ENCODE data around the gene RPA3. TPM values are rescaled to one million over a fixed set of nuclear protein-coding genes. Genes with fewer than 3 reads are reported as not detected.

Gene RPA3
- total RNA-seq, 1 experiment from 2014 or later: 108 TPM

- H2BK120ac ChIP-seq (ENCODE audit: low read depth, low read length, poor library complexity, severe bottlenecking): no peak overlapping the region
- H3K79me1 ChIP-seq (ENCODE audit: insufficient read depth, low read depth, low read length, poor library complexity, severe bottlenecking): no peaks in the 10 kb centered on the region
- no peaks in the 10 kb centered on the region for H3K36me3 Mint-ChIP-seq (ENCODE audit: insufficient read depth in 1 of 3, low read depth in 3 of 3)
- H3T11ph ChIP-seq (ENCODE audit: low read length): no peak overlapping the region
- no peak overlapping the region for H3K4me3 Mint-ChIP-seq
- no peak overlapping the region for H3K4me2 ChIP-seq (ENCODE audit: insufficient read depth, insufficient read length, low read length)
- H4K91ac ChIP-seq (ENCODE audit: insufficient read length, low read depth, low read length): no peak overlapping the region
- H3K14ac ChIP-seq (ENCODE audit: insufficient read depth, low read length): no peak overlapping the region
- no peak overlapping the region for H2BK12ac ChIP-seq (ENCODE audit: insufficient read length, low read depth, low read length)
- no peak overlapping the region for H2BK15ac ChIP-seq (ENCODE audit: low read depth, low read length)
- H3K4me1 Mint-ChIP-seq: no peaks in the 10 kb centered on the region
- H3K4me1 ChIP-seq (ENCODE audit: insufficient read depth, low read length): no peaks in the 10 kb centered on the region
- H4K20me1 ChIP-seq (ENCODE audit: control insufficient read depth, insufficient read depth, insufficient read length): no peaks in the 10 kb centered on the region
- WGBS (ENCODE audit: extremely low coverage, insufficient read length, low lambda C conversion rate): no CpG with 5 or more reads among the region's 1 CpG
- no peak overlapping the region for H3K27ac Mint-ChIP-seq
- no peak for TF ChIP-seq CTCF (conservative IDR thresholded peaks at IDR 0.05)
- no peak overlapping the region for H3K18ac ChIP-seq (ENCODE audit: insufficient read length, low read depth, low read length)
- no peak overlapping the region for H3K27ac ChIP-seq (ENCODE audit: insufficient read length, low read depth, low read length)
- no peak overlapping the region for H2BK5ac ChIP-seq (ENCODE audit: insufficient read length, low read length)
- no peak overlapping the region for H3K9ac ChIP-seq (ENCODE audit: extremely low read depth, insufficient read length, low read length)
- H4K5ac ChIP-seq (ENCODE audit: insufficient read length, low read depth, low read length): no peak overlapping the region
- H3K79me2 ChIP-seq (ENCODE audit: insufficient read depth, low read length): no peaks in the 10 kb centered on the region
- H3K9me3 Mint-ChIP-seq: no peaks in the 10 kb centered on the region
- no peaks in the 10 kb centered on the region for H3K23me2 ChIP-seq (ENCODE audit: insufficient read length, low read depth, low read length, poor library complexity, severe bottlenecking)
- no peak for DNase-seq
- no peak overlapping the region for H2AFZ ChIP-seq (ENCODE audit: low read length)
- H3K56ac ChIP-seq (ENCODE audit: insufficient read length, low read depth, low read length): no peak overlapping the region
- H4K8ac ChIP-seq (replicated peaks; ENCODE audit: insufficient read length, low read depth, low read length): no peak overlapping the region
- H3K27me3 Mint-ChIP-seq (ENCODE audit: low read depth): no peaks in the 10 kb centered on the region
- H2BK20ac ChIP-seq (ENCODE audit: low read depth, low read length, poor library complexity, severe bottlenecking): no peak overlapping the region
- no peak overlapping the region for H3K23ac ChIP-seq (ENCODE audit: insufficient read length, low read depth, low read length)
- H3K9me3 ChIP-seq (ENCODE audit: control insufficient read depth, low read depth, low read length): no peaks in the 10 kb centered on the region
- no peak overlapping the region for H3K4ac ChIP-seq (ENCODE audit: low read depth, low read length)
- H3K27me3 ChIP-seq (ENCODE audit: insufficient read depth, low read length): no peaks in the 10 kb centered on the region
- H2AK5ac ChIP-seq (ENCODE audit: insufficient read length, low read length): no peak overlapping the region
Measured at GRCh38 chr7:7613210-7613609, 105.2 kb downstream of the RPA3 start.
